Measurements from ENCODE around the gene CDC14A. TPM values are rescaled to one million over a fixed set of nuclear protein-coding genes. Genes with fewer than 3 reads are reported as not detected.

Gene CDC14A
- total and polyA plus RNA-seq, 2 of the 8 experiments (the other 6 are each of a cell fraction or from before 2014, with no cell fraction given): 3.2 to 8.9 TPM

DNA sequence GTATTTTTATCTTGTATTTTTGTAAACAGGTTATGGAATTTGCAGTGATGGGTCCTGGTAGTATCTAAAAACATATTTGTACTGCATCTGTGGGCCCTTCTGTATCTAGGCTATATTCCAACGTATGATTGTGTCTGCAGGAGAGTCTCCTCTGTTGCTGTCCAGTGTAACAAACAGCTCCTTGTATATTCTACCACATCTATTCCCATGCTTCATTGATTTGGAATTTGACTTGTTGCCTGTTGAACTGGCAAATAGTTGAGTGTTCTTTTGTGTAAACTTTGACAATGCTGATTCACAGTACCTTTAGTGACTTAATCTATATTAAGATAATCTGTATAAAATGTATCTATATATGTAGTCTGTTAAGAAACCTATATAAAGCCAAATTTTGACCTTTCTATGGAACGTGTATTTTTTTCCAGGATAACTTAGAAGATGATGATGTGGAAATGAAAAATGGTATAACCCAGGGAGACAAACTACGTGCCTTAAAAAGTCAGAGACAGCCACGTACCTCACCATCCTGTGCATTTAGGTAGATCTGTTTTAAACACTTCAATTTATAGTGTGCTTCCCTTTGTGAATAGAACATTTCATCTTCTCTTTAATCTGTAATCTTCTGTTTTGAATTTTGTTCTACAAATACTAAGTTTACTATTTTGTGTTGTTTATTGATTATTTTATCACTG, 142.2 kb downstream of the CDC14A start (continued):
- TF ChIP-seq CHD7 (IDR thresholded peaks at IDR 0.05; ENCODE audit: insufficient replicate concordance, low read length): no peak

Measured in H1 (cell line).